Dermis blood vessel endothelial cell (primary cell): Measurements from ENCODE around the gene DYRK1A. TPM values are rescaled to one million over a fixed set of nuclear protein-coding genes. Genes with fewer than 3 reads are reported as not detected.

Experiments used
- DNase-seq: peaks from one replicate; pipeline ENCODE4 v3.0.0; 2010
- total RNA-seq: library from RNA; depleted of rRNA; stranded (reverse); fragments of >200 nt; gene quantifications from 2 replicates; pipeline ENCODE4 v1.2.3, GENCODE V29; 2014

DYRK1A gene
- total RNA-seq, 1 donor from 2014 or later: 75.6 TPM

DNA sequence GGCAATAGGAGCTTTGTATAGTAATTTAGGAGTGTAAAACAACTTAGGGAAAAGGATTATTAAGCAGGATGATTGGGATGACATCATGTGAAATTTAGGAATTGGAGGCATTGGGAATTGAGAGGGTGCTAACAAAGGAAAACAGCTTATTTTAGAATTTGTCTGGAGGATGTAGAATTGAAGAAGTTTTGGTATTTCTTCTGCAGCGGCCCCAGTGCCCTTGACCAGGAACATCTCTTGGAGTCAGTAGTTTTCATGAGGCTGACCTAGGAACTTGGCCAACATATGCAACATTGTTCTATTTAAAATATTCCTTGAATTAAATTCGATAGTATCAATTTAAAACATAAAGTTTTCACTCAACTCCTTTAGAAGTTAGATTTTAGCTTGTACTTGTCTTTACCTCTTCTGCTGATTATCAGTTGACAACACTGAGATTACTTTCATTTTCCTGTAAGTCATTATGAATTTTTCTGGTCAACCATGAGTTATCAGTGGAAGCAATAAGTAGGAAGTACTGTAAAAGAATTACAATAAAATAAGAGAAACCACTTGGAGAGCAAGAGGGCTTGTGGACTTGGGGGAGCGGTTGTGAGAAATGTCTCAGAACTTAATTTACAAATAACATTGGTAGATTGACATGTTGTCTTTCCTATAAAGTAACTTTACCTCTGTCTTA lies 52.8 kb downstream of the DYRK1A start:
- no peak for DNase-seq

DNA sequence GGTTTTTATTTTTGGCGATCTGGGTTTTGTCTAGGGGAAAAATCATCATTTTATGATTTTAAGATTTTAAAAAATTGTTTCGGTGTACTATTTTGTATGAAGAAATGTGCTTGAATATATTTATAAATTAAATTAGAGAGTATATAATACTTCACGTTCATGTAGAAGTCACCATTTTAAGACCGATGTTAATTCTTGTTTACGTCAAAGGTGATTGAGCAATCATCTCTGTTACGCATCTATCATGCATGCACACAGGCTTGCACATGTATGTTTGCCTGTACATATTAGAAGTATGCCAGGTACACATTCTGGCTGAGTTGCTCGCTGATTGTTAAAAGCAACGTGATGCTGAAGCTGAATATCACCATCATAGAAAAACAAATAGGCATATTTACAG lies 54.7 kb downstream of the DYRK1A start:
- no peak for DNase-seq

GRCh38 chr21:37422382-37422781 lies 55.8 kb downstream of the DYRK1A start:
- no peak for DNase-seq

- no peak for DNase-seq
Measured at GRCh38 chr21:37423103-37423502, 56.5 kb downstream of the DYRK1A start.

- no peak for DNase-seq
Measured at GRCh38 chr21:37424396-37424795, 57.8 kb downstream of the DYRK1A start.

DNA sequence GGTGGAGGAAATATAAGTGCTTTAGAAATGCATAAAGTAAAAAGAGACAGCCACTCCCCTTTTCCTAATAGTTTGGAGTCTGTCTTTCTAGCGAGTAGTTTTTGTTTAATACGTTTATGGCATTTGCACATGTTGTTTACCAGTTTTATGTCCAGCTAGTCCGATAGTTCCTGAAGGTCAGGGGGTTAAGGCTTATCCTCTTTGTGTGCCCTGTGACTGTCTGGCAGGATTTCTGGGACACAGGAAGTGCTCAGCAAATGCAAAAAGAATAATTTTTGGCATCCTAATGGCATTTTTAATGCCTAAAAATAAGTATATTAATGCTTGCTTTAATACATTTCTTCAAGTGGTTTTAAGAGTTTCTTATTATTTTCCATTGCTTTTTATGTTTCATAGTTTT lies 58.4 kb downstream of the DYRK1A start:
- peak; percentile 38 for DNase-seq

GRCh38 chr21:37425684-37426083 lies 59.1 kb downstream of the DYRK1A start:
- DNase-seq: no peak

DNA sequence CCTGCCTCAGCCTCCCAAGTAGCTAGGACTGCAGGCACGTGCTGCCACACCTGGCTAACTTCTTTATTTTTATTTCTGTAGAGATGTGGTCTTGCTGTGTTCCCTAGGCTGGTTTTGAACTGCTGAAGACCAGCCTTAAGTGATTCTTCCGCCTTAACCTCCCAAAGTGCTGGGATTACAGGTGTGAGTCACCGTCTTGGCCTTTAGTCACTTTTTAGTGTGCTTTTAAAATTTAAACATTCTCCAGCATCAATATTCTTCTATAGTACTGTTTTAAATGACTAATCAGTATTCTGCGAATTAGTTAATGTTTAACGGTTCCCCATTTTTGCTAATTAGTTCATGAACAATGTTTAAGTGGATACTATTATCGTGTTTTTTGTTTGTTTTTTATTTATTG lies 60.6 kb downstream of the DYRK1A start:
- no peak for DNase-seq

DNA sequence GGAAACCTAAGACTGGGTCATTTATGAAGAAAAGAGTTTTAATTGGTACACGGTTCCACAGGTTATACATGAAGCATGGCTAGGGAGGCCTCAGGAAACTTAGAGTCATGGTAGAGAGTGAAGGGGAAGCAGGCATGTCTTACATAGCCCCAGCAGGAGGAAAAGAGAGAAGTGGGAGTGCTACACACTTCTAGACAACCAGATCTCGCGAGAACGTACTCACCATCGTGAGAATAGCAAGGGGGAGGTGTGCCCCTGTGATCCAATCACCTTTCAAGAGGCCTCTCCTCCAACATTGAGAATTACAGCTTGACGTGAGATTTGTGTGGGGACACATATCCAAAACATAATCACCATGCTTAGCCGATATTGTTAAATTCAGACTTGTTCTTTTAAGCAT lies 62.8 kb downstream of the DYRK1A start:
- no peak for DNase-seq

DNA sequence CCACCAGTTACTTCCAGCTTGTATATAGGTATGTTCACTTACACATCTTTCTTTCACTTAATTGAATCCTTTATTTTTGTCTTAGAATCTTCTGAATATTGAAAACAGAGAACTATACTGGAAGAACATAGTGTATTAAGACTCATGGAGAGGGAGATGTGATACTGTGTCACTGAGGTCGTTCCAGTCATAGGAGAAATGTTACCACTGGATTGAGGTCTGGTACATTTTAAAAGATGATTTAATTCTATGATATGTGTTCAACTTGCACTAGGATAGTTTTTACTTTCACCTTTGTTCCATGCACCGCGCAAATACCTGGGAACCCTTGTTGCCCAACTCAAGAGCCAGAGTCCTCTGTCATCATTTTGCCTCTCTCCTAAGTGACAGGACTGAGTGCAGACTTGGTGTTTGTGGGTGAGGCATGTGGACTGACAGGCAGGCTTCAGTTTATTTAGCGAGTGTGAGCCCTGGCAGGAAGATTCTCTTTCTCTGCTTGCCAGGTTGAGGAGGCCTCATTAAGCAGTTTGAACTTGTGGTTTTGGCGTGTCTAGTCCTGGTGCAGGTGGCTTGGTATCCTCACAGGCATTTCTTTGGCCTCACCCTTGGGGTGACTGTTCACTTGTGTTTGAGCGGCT lies 63.7 kb downstream of the DYRK1A start:
- no peak for DNase-seq

- no peak for DNase-seq
Measured at GRCh38 chr21:37431243-37431642, 64.7 kb downstream of the DYRK1A start.

GRCh38 chr21:37432710-37433455 lies 66.3 kb downstream of the DYRK1A start:
- DNase-seq: no peak

- no peak for DNase-seq
Measured at GRCh38 chr21:37433456-37433840, 66.9 kb downstream of the DYRK1A start.

DNA sequence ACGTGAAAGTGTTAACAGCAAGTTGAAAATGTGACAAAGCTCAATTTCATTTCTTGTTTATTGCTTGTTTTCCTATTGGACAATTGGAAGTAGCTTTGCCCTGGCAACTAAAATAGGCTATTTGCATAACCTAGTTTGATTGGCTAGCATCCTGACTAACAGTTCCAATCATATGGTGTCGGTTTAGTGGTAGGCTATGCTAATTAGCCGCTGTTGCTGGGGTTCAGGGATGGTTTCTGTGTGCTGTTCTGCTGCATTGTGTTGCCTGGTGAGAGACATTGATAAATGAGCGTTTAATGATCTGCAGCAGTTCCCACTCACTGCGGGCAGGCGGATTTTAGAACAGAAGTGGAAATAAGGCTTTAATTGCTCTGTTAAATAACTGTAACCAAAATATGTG lies 68.5 kb downstream of the DYRK1A start:
- DNase-seq: peak; percentile 96

DNA sequence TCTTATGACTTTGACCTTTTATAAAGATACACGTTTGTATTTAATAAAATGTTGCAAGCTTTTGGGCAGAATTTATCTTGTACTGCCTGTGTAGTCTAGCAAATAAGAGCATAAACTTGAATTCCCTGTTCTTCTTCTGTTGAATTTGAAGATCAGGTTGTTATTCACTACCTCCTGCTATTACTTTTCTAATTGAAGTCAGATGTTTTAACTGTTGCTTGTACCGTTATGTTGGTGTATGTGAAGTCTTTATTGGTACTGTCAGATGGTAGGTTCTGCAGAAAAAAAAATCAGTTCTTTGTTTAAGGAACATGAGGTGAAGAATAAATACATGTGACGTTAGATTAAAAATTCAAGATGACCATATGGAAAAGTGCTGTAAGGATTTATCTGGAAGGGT lies 69.1 kb downstream of the DYRK1A start:
- DNase-seq: no peak

DNA sequence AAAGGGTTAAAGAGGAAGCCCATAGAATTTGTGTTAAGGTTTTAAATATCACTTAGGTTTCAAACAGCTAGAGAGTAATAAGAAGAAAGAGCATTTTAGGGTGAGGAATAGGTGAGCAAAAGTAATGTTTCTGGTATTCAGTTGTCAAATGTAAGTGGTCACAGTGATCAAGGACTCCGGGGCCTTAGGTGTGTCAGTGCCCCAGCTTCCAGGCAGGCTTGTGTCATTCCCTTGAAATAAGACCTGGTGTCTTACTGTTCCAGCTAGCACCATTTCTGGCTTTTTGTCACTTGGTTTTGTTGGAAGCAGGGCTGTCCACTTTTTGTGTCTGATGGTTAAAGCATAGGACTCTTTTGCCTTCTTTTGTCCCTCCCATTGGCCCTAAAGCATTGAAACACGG lies 69.6 kb downstream of the DYRK1A start:
- no peak for DNase-seq

DNA sequence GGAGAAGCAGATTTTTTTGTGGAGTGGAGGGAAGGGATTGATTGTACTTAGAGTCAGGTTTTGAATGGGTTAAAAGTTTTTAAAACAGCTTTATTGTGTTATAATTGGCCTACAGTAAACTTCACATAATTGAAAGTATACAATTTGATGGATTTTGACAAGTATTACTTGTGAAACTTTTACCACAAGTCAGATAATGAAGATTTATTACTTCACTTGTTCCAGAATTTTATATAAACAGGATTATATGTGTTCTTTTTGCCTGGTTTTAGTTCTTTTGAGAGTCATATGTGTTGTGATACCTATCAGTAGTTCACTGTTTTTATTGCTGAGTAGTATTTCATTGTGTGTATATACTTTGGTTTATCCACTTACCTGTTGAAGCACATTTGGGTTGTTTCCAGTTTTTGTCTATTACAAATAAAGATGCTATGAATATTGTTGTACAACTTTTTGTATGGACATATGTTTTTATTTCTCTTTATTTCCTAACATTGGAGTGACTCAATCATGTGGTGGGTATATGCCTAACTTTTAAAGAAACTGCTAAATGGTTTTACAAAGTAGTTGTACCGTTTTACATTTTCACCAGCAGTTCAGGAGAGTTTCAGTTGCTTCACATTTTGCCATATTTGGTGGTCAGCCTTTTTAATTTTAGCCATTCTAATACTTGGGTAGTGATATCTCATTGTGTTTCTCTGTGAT lies 71.0 kb downstream of the DYRK1A start:
- no peak for DNase-seq

GRCh38 chr21:37443683-37444082 lies 77.1 kb downstream of the DYRK1A start:
- no peak for DNase-seq

- DNase-seq: no peak
Measured at GRCh38 chr21:37445228-37445627, 78.7 kb downstream of the DYRK1A start.

DNA sequence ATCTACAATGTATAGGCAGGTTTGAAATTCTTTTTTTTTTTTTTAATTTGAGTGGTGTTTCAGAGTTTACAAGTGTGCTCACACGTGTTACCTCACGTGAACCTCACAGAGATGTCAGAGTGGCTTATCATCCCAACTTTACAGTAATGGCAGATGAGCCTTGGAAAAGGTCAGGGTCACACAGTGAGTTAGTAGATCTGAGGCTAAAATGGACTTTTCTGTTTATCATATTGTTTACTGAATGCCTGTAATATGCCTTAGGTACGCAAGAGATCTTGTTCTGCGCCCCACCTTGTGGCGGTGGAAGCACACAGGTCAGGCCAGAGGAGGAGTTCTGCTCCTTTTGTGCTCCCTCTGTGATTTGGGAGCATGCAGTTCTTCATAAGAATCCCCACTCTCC lies 80.0 kb downstream of the DYRK1A start:
- peak; percentile 17 for DNase-seq

DNA sequence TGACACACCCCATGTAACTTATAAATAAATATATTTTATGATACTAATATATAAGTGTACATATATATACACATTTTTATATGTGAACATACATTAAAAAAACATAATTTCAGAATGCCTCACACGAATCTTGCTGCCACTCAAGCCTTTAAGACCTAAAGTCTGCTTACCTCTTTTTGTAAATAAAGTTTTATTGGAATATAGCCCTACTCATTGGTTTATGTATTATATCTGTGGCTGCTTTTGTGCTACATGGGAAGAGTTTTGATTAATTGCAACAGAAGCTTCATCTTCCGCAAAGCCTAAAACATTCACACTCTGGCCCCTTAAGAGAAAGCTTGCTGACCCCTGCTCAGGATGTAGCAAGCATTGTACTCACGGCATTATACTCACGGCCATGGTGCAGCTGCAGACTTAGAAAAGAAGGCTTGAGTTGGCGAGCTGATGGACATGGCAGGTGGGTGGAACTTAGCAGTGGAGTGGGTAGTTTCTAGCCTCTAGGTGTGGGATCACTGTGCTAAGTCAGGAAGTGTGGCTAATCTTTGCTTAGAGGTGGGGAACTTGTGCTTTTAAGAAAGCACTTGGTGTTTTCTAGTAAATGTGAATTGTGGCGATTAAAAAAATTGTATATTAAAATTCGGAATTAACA lies 80.8 kb downstream of the DYRK1A start:
- DNase-seq: peak; percentile 30

DNA sequence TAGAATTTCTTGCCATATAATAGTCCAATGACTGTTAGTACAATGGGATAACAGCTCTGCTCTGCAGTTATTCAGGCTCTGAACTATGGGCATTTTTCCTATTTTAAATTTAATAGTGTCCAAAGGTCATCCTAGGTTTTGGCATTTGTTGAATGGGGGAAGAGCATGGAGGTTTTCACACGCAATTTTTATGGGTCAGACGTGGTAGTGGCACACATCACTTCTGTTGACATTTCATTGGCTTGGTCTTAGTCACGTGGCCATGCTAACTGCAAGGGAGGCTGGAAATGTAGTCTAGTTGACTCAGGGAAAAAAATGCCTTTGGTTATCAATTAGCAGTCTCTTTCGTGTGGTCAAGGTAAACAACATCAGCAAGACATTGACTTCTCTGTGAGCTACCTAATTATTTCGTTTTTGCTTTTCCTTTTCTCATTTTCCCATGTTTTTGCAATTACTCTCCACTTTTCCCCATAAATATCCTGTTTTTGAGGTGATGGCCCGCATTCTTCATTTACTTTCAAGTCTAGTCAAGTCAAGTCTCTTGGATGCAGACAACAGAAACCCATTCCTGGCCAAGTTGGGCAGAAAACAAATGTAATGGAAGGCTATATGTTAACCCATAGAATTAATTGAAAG lies 82.8 kb downstream of the DYRK1A start:
- no peak for DNase-seq
